Activated naive CD4-positive, alpha-beta T cell treated with anti-CD3 and anti-CD28 coated beads, Interleukin-2, amount 50 U/mL, for 24 hours (primary cell): ENCODE results near the gene ANKRD61.
"Not testable (repeated sequence)": the region's sequence is repeated elsewhere in the genome, so short reads cannot be mapped to it uniquely, and the experiment has no call there.

Experiments used
- H3K27ac Mint-ChIP-seq: one replicate; pipeline ENCODE4 v1.8.0; 2021; ENCODE audit warnings: mild to moderate bottlenecking, mixed read lengths
- H3K27me3 Mint-ChIP-seq: one replicate; pipeline ENCODE4 v1.8.0; 2021; ENCODE audit warnings: mixed read lengths
- H3K36me3 Mint-ChIP-seq: one replicate; pipeline ENCODE4 v1.8.0; 2021; ENCODE audit warnings: mixed read lengths
- H3K4me1 Mint-ChIP-seq: one replicate; pipeline ENCODE4 v1.8.0; 2021; ENCODE audit warnings: mixed read lengths
- H3K4me3 Mint-ChIP-seq: one replicate; pipeline ENCODE4 v1.8.0; 2021; ENCODE audit warnings: mild to moderate bottlenecking, mixed read lengths
- H3K9me3 Mint-ChIP-seq: one replicate; pipeline ENCODE4 v1.8.0; 2021; ENCODE audit warnings: mixed read lengths

ANKRD61 gene

GRCh38 chr7:6023974-6024435 lies 7.2 kb upstream of the ANKRD61 start:
- Mint-ChIP-seq H3K4me3 (no peak overlapping the region), H3K9me3 (no peaks in the 10 kb centered on the region), H3K36me3 (peaks cover 21% of the 10 kb centered on the region), H3K27ac (no peak overlapping the region), H3K4me1 (peaks cover 25% of the 10 kb centered on the region), H3K27me3 (no peaks in the 10 kb centered on the region)

GRCh38 chr7:6026011-6026819 lies 5.0 kb upstream of the ANKRD61 start:
- Mint-ChIP-seq H3K9me3 (no peaks in the 10 kb centered on the region), H3K27ac (peak overlapping the region; percentile 65), H3K4me1 (peaks cover 25% of the 10 kb centered on the region), H3K27me3 (no peaks in the 10 kb centered on the region), H3K36me3 (peaks cover 21% of the 10 kb centered on the region), H3K4me3 (peak overlapping the region; percentile 80)

- peaks cover 19% of the 10 kb centered on the region for H3K36me3 Mint-ChIP-seq
- H3K4me1 Mint-ChIP-seq: peaks cover 29% of the 10 kb centered on the region
Measured at GRCh38 chr7:6026820-6027311, 4.3 kb upstream of the ANKRD61 start.

GRCh38 chr7:6027806-6028365 lies 3.3 kb upstream of the ANKRD61 start:
- peaks cover 34% of the 10 kb centered on the region for H3K4me1 Mint-ChIP-seq
- no peaks in the 10 kb centered on the region for H3K9me3 Mint-ChIP-seq
- peak overlapping the region; percentile 51 for H3K27ac Mint-ChIP-seq
- H3K4me3 Mint-ChIP-seq: no peak overlapping the region
- no peaks in the 10 kb centered on the region for H3K27me3 Mint-ChIP-seq
- peaks cover 16% of the 10 kb centered on the region for H3K36me3 Mint-ChIP-seq

More at GRCh38 chr7:6026820-6027311, 4.3 kb upstream of the ANKRD61 start:
- H3K4me3 Mint-ChIP-seq: peak overlapping the region; percentile 80
- no peaks in the 10 kb centered on the region for H3K27me3 Mint-ChIP-seq
- H3K27ac Mint-ChIP-seq: peak overlapping the region; percentile 65
- H3K9me3 Mint-ChIP-seq: no peaks in the 10 kb centered on the region

- Mint-ChIP-seq H3K27me3 (no peaks in the 10 kb centered on the region), H3K4me3 (no peak overlapping the region), H3K27ac (no peak overlapping the region), H3K36me3 (peaks cover 14% of the 10 kb centered on the region), H3K9me3 (no peaks in the 10 kb centered on the region), H3K4me1 (peaks cover 34% of the 10 kb centered on the region)
Measured at GRCh38 chr7:6028563-6028962, 2.6 kb upstream of the ANKRD61 start.

GRCh38 chr7:6031567-6031966 lies 391 bp downstream of the ANKRD61 start:
- peaks cover 14% of the 10 kb centered on the region for H3K36me3 Mint-ChIP-seq
- no peaks in the 10 kb centered on the region for H3K9me3 Mint-ChIP-seq
- H3K27ac Mint-ChIP-seq: no peak overlapping the region

GRCh38 chr7:6032167-6032566 lies 991 bp downstream of the ANKRD61 start:
- H3K4me1 Mint-ChIP-seq: peaks cover 14% of the 10 kb centered on the region
- peaks cover 11% of the 10 kb centered on the region for H3K36me3 Mint-ChIP-seq
- H3K4me3 Mint-ChIP-seq: no peak overlapping the region
- H3K27me3 Mint-ChIP-seq: no peaks in the 10 kb centered on the region
- no peaks in the 10 kb centered on the region for H3K9me3 Mint-ChIP-seq
- H3K27ac Mint-ChIP-seq: no peak overlapping the region

More at GRCh38 chr7:6031567-6031966, 391 bp downstream of the ANKRD61 start:
- Mint-ChIP-seq H3K27me3 (no peaks in the 10 kb centered on the region), H3K4me1 (peaks cover 20% of the 10 kb centered on the region), H3K4me3 (no peak overlapping the region)

GRCh38 chr7:6032641-6033040 lies 1.5 kb downstream of the ANKRD61 start:
- Mint-ChIP-seq H3K4me1 (peaks cover 10% of the 10 kb centered on the region), H3K27me3 (no peaks in the 10 kb centered on the region), H3K36me3 (peaks cover 6% of the 10 kb centered on the region), H3K27ac (no peak overlapping the region), H3K4me3 (no peak overlapping the region), H3K9me3 (no peaks in the 10 kb centered on the region)

GRCh38 chr7:6035165-6035564 lies 4.0 kb downstream of the ANKRD61 start:
- H3K27ac Mint-ChIP-seq: no peak overlapping the region
- H3K27me3 Mint-ChIP-seq: no peaks in the 10 kb centered on the region
- no peaks in the 10 kb centered on the region for H3K9me3 Mint-ChIP-seq
- no peak overlapping the region for H3K4me3 Mint-ChIP-seq
- peaks cover 10% of the 10 kb centered on the region for H3K36me3 Mint-ChIP-seq
- peaks cover 10% of the 10 kb centered on the region for H3K4me1 Mint-ChIP-seq

GRCh38 chr7:6035686-6036085 lies 4.5 kb downstream of the ANKRD61 start:
- peaks cover 10% of the 10 kb centered on the region for H3K4me1 Mint-ChIP-seq
- H3K27ac Mint-ChIP-seq: no peak overlapping the region
- no peaks in the 10 kb centered on the region for H3K27me3 Mint-ChIP-seq
- peaks cover 14% of the 10 kb centered on the region for H3K36me3 Mint-ChIP-seq
- no peak overlapping the region for H3K4me3 Mint-ChIP-seq
- H3K9me3 Mint-ChIP-seq: no peaks in the 10 kb centered on the region

GRCh38 chr7:6049780-6050179 lies 18.6 kb downstream of the ANKRD61 start:
- no peak overlapping the region for H3K27ac Mint-ChIP-seq
- no peaks in the 10 kb centered on the region for H3K27me3 Mint-ChIP-seq
- no peaks in the 10 kb centered on the region for H3K36me3 Mint-ChIP-seq
- H3K4me1 Mint-ChIP-seq: peaks cover 3% of the 10 kb centered on the region
- H3K4me3 Mint-ChIP-seq: no peak overlapping the region
- no peaks in the 10 kb centered on the region for H3K9me3 Mint-ChIP-seq

GRCh38 chr7:6051185-6051584 lies 20.0 kb downstream of the ANKRD61 start:
- H3K9me3 Mint-ChIP-seq, H3K36me3 Mint-ChIP-seq, H3K4me1 Mint-ChIP-seq: not testable (repeated sequence)

GRCh38 chr7:6056616-6057015 lies 25.4 kb downstream of the ANKRD61 start:
- Mint-ChIP-seq H3K27me3 (no peaks in the 10 kb centered on the region), H3K9me3 (no peaks in the 10 kb centered on the region), H3K4me1 (peaks cover 21% of the 10 kb centered on the region), H3K36me3 (no peaks in the 10 kb centered on the region), H3K27ac (no peak overlapping the region), H3K4me3 (no peak overlapping the region)

More at GRCh38 chr7:6051185-6051584, 20.0 kb downstream of the ANKRD61 start:
- H3K4me3 Mint-ChIP-seq, H3K27me3 Mint-ChIP-seq, H3K27ac Mint-ChIP-seq: not testable (repeated sequence)

GRCh38 chr7:6057316-6058129 lies 26.3 kb downstream of the ANKRD61 start:
- Mint-ChIP-seq H3K27ac (no peak overlapping the region), H3K36me3 (no peaks in the 10 kb centered on the region), H3K4me3 (peak overlapping the region; percentile 97), H3K27me3 (no peaks in the 10 kb centered on the region), H3K9me3 (no peaks in the 10 kb centered on the region), H3K4me1 (peaks cover 21% of the 10 kb centered on the region)

- H3K9me3 Mint-ChIP-seq, H3K4me3 Mint-ChIP-seq, H3K27me3 Mint-ChIP-seq, H3K27ac Mint-ChIP-seq, H3K36me3 Mint-ChIP-seq: not testable (repeated sequence)
- H3K4me1 Mint-ChIP-seq: peaks cover 18% of the 10 kb centered on the region
Measured at GRCh38 chr7:6059941-6060340, 28.8 kb downstream of the ANKRD61 start.
